ENCODE data around the gene STX11. TPM values are rescaled to one million over a fixed set of nuclear protein-coding genes. Genes with fewer than 3 reads are reported as not detected.

The STX11 gene
- total RNA-seq, 4 donors from 2014 or later: 0.62 to 11.0 (median 6.4) TPM

DNA sequence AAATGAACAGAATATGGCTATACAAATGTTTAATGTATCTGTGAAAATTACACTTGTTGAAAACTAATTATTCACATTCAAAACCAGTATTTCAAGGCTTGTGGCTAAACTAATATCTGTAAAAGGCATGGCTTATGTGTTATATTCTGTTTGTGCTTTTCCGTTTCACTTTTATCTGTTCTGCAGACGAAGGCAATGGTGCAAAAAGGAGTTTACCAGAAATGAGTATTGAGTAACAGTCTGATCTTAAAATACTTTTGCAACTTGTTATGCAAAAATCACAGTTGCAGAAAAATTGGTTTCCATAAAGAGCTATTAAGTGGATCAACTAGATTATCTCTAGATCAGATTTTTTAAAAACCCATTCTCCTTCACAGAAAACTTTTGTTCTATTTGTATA, 9.4 kb upstream of the STX11 start:
- no peaks in the 10 kb centered on the region for H3K9me3 ChIP-seq
- H3K27me3 ChIP-seq: no peaks in the 10 kb centered on the region
- ATAC-seq: no peak
- no peak overlapping the region for H3K27ac ChIP-seq
- no peaks in the 10 kb centered on the region for H3K4me1 ChIP-seq
- H3K4me3 ChIP-seq: no peak overlapping the region
- TF ChIP-seq POLR2AphosphoS5 (IDR thresholded peaks at IDR 0.05): no peak
- TF ChIP-seq, protein P1, sequence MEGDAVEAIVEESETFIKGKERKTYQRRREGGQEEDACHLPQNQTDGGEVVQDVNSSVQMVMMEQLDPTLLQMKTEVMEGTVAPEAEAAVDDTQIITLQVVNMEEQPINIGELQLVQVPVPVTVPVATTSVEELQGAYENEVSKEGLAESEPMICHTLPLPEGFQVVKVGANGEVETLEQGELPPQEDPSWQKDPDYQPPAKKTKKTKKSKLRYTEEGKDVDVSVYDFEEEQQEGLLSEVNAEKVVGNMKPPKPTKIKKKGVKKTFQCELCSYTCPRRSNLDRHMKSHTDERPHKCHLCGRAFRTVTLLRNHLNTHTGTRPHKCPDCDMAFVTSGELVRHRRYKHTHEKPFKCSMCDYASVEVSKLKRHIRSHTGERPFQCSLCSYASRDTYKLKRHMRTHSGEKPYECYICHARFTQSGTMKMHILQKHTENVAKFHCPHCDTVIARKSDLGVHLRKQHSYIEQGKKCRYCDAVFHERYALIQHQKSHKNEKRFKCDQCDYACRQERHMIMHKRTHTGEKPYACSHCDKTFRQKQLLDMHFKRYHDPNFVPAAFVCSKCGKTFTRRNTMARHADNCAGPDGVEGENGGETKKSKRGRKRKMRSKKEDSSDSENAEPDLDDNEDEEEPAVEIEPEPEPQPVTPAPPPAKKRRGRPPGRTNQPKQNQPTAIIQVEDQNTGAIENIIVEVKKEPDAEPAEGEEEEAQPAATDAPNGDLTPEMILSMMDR (IDR thresholded peaks at IDR 0.05): no peak
- TF ChIP-seq EP300 (IDR thresholded peaks at IDR 0.05): no peak
- no peak for TF ChIP-seq POLR2A (IDR thresholded peaks at IDR 0.05)
- WGBS, 2 donors (ENCODE audit: low coverage in 1 of 2): 85 to 94% methylated on average over 2 of the region's 2 CpGs
- no peaks in the 10 kb centered on the region for H3K36me3 ChIP-seq

DNA sequence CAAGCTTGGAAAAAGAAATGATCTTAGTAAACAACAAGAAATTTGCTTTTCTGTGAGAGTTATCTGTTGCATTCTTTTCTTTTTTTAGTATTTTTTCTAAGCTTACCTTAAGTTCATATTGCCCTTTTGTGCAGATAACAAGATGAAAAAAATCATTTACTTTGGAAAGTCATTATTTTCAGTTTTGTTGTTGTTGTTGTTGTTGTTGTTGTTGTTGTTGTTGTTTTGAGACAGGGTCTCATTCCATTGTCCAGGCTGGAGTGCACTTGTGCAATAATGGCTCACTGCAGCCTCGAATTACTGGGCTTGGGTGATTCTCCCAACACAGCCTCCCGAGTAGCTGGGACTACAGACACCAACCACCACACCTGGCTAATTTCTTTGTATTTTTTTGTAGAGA, 8.8 kb upstream of the STX11 start:
- H3K4me3 ChIP-seq: no peak overlapping the region
- TF ChIP-seq POLR2AphosphoS5 (IDR thresholded peaks at IDR 0.05) (no peak), POLR2A (IDR thresholded peaks at IDR 0.05) (no peak), EP300 (IDR thresholded peaks at IDR 0.05) (no peak)
- TF ChIP-seq, protein P1 (IDR thresholded peaks at IDR 0.05): no peak
- no peaks in the 10 kb centered on the region for H3K9me3 ChIP-seq
- ATAC-seq: no peak
- H3K27ac ChIP-seq: no peak overlapping the region
- H3K27me3 ChIP-seq: no peaks in the 10 kb centered on the region
- 73 to 100% methylated on average over 2 of the region's 2 CpGs for WGBS, 2 donors (ENCODE audit: low coverage in 1 of 2)
- H3K36me3 ChIP-seq: no peaks in the 10 kb centered on the region
- no peaks in the 10 kb centered on the region for H3K4me1 ChIP-seq

DNA sequence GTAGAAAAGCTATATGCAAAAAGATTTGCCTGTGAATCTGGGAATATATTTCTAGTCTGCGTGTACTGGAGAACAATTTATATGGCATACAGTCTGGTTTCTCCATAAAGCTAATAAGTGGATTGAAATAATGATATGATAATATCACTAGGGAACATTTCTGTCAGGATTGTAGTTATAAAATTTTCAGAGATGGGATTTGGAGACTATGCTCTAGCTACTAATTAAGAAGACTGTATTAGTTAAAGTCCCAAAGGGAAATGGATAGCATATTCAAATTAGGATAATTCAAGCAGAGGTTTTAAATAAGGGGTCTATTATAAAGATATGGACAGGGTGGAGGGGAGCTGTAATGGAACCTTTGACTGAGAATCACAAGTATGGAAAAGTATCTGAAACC, 7.2 kb upstream of the STX11 start:
- H3K27ac ChIP-seq: no peak overlapping the region
- H3K4me3 ChIP-seq: no peak overlapping the region
- TF ChIP-seq, protein P1 (IDR thresholded peaks at IDR 0.05): no peak
- TF ChIP-seq EP300 (IDR thresholded peaks at IDR 0.05) (no peak), POLR2AphosphoS5 (IDR thresholded peaks at IDR 0.05) (no peak)
- no peaks in the 10 kb centered on the region for H3K9me3 ChIP-seq
- no peak for ATAC-seq
- 85 to 91% methylated on average over 1 of the region's 1 CpG for WGBS, 2 donors (ENCODE audit: low coverage in 1 of 2)
- H3K27me3 ChIP-seq: no peaks in the 10 kb centered on the region
- no peaks in the 10 kb centered on the region for H3K4me1 ChIP-seq
- H3K36me3 ChIP-seq: no peaks in the 10 kb centered on the region

DNA sequence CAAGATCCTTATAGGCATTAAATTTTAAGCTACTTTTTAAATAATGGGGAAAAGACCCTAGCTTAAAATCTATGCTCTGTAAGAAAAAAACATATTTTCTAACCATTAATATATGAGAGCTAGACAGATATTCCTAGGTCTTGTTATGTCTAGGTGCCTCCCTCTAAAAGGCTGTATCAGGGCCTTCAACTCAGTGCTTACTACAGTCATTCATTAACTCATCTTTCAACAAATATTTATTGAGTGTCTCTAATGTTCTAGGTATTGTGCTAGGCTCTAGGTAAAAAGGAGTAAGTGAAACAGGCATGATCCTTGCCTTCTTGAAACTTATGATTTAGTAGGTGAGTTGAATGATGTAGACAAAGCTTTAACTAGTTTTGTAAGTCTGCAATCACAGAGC, 6.4 kb upstream of the STX11 start:
- Histone ChIP-seq H3K4me1 (no peaks in the 10 kb centered on the region), H3K27me3 (no peaks in the 10 kb centered on the region), H3K9me3 (no peaks in the 10 kb centered on the region), H3K27ac (no peak overlapping the region), H3K4me3 (no peak overlapping the region), H3K36me3 (no peaks in the 10 kb centered on the region)
- ATAC-seq: no peak
- TF ChIP-seq POLR2AphosphoS5 (IDR thresholded peaks at IDR 0.05) (no peak), POLR2A (IDR thresholded peaks at IDR 0.05) (no peak), EP300 (IDR thresholded peaks at IDR 0.05) (no peak)
- TF ChIP-seq, protein P1 (IDR thresholded peaks at IDR 0.05): no peak

DNA sequence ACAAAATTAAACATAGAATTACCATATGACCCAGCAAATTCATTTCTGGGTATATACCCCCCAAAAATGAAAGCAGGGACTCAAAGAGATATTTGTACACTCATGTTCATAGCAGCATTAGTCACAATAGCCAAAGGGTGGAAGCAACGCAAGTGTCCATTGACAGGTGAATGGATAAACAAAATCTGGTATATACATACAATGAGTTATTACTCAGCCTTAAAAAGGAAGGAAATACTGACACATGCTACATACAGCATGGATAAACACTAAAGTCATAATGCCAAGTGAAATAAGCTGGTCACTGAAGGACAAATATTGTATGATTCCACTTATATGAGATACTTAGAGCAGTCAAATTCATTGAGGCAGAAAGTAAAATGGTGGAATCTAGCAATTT, 5.3 kb upstream of the STX11 start:
- WGBS, 2 donors (ENCODE audit: low coverage in 1 of 2): 60 to 86% methylated on average over 1 of the region's 1 CpG
- TF ChIP-seq, protein P1 (IDR thresholded peaks at IDR 0.05): no peak
- TF ChIP-seq POLR2AphosphoS5 (IDR thresholded peaks at IDR 0.05) (no peak), EP300 (IDR thresholded peaks at IDR 0.05) (no peak), POLR2A (IDR thresholded peaks at IDR 0.05) (no peak)
- H3K36me3 ChIP-seq: no peaks in the 10 kb centered on the region
- no peak overlapping the region for H3K27ac ChIP-seq
- no peak for ATAC-seq
- no peaks in the 10 kb centered on the region for H3K9me3 ChIP-seq
- H3K4me3 ChIP-seq: no peak overlapping the region
- peaks cover 0 to 6% (median 0%) of the 10 kb centered on the region in 3 donors for H3K4me1 ChIP-seq
- H3K27me3 ChIP-seq: peaks cover 8% of the 10 kb centered on the region

Data from gastroesophageal sphincter (tissue), 4 donors.